Skeletal muscle cell (primary cell): ENCODE data around the gene GPR84.

ENCODE experiments used
- DNase-seq: peaks from one replicate; pipeline ENCODE4 v3.0.0-alpha.2; 2010; ENCODE audit warnings: low read depth
- H3K4me3 ChIP-seq: 2 replicates; pipeline ENCODE4 v1.5.1; 2011; ENCODE audit warnings: low read depth, mild to moderate bottlenecking, control low read depth, low read length, moderate library complexity

The GPR84 gene

DNA sequence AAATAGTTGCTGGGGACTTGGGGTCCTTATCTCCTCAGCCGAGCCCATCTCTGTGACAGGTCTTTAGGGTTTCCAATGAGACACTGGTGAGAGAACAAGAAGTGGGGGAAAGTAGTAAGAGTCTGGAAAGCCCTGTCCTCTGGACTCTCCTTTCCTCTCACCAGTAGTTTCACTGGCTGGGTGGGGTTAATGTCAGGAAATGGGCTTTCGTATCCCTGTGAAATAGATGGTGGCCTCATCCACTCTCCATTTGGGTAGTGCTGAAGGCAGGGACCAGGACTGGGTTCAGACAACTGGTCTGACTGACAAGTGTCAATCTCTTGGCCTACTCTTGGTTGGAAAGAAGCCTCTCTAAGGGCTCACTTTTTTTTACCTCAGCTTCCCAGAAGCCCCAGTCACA is 12.7 kb upstream of the GPR84 start:
- DNase-seq, result no peak

DNA sequence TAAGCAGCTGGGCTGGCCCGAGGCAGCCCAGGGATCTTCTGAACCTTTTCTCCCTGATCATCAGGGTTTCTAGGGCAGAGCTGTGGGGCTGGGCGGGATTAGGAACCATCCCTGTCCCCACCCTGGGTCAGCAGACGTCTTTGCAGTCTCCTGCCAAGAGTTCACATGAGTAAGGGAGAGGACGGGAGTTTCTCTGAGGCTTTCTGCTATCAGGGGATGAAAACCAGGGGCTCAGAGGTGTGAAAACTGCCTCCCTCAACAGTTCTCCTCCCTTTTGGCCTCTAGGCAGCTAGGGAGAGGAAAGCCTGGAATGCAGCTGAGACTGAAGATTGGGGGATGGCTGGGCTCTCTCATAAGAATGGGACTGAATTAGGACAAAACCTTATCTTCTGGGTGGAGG is 12.3 kb upstream of the GPR84 start:
- DNase-seq, result no peak
- no peak overlapping the region for H3K4me3 ChIP-seq

More for the DNA sequence above, 12.7 kb upstream of the GPR84 start:
- H3K4me3 ChIP-seq, result no peak overlapping the region

GRCh38 chr12:54375259-54375579 is 10.9 kb upstream of the GPR84 start:
- DNase-seq, result no peak
- H3K4me3 ChIP-seq, result no peak overlapping the region

- no peak overlapping the region for H3K4me3 ChIP-seq
Measured at GRCh38 chr12:54374562-54375258, 10.4 kb upstream of the GPR84 start.

GRCh38 chr12:54373649-54374561 is 9.6 kb upstream of the GPR84 start:
- DNase-seq, result no peak
- H3K4me3 ChIP-seq, result no peak overlapping the region

More at GRCh38 chr12:54374562-54375258, 10.4 kb upstream of the GPR84 start:
- DNase-seq, result no peak

DNA sequence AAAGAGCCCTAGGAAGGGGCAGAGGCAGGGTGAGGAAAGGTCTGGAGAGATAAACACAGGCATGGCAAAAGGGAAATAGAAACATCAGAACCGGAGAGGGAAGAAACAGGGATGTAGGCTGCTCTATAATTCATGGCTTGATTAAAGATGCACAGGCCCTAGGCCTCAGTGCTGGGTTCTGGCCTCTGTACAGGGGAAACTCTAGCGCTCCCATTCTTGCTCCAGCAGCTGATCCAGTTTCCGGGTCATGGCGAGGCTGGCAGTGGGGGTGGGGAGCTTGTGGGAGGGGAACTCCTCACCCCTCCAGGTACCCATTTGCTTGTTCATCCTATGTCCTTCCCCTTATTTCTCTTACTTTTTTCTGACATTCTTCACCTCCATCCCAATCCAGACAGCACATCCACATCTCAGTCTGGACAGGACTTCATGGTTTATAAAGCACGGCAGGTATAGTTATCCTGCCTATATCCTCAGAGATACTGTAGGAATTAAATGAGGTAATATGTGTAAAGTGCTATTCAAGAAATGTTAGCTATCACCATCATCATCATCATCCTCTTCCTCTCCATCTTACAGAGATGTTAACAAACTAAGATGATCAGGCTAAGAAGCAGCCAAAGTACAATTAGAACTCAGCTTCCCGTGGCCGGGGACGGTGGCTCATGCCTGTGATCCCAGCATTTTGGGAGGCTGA is 8.0 kb upstream of the GPR84 start:
- DNase-seq, result no peak
- H3K4me3 ChIP-seq, result no peak overlapping the region

DNA sequence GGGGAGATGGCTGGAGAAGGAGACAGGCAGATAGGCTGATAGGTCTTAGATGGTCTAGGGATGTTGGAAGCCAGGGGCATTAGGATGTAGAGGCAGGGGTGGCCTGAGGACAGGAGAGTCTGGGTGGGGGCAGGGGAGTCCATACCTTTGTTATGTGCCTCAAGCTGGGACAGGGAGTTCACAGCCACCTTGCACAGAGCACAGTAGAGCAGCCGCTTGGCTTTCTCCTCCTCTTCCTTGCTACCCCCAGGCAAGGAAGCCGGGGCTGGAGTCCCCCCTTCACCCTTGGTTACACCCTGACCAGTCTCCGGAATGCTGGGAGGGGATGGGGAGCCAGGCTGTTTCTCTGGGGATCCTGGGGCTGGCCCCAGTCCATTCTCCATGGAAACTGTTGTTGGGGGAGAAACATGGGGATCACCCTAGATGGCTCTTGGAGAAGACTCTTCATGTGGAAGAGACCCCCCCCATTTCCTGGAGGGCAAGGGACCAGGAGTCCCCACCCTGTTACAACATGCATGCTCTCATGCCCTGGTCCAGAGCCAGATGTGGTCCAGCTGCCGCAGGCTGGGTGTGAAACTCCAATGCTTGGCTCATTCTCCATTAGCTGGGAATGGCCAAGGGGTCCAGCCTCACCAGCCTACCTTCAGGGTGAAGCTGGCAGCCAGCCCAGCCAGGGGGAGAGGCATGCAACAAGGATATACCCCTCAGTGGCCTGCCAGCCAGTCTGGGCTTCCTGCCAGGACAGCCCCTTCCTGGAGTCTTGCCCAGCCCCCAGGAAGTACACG is 7.2 kb upstream of the GPR84 start:
- H3K4me3 ChIP-seq, result no peak overlapping the region

DNA sequence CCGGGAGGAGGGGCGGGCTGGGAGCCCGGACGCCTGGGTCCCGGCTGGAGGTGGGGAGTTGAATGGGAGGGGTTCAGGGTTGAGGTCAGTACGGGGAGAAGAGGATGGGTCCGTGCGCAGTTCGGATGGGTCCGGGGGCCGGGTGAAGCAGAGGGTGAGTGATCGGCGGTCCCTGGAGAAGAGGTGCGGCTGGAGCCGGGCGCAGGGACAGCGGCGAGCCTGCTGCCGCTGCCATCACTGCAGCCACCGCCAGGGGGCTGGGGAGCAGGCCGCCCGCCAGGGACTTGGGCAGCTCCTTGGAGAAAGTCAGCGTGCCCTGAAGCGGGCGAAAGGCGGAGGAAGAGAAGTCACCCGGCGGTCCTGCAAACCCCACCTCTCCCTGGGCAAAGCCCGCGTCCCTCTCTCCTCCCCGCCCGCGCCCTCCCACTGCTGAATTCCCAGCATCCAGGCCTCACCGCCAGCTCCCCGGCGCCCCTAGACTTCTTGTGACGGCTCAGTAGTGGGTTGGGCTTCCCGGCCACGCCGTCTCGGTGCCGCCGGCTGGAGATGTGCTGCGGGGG is 6.0 kb upstream of the GPR84 start:
- DNase-seq, result peak; percentile 56
- peak overlapping the region; percentile 31 for H3K4me3 ChIP-seq

More for the DNA sequence above, 7.2 kb upstream of the GPR84 start:
- no peak for DNase-seq

- DNase-seq, result no peak
- peak overlapping the region; percentile 31 for H3K4me3 ChIP-seq
Measured at GRCh38 chr12:54369597-54370131, 5.4 kb upstream of the GPR84 start.

DNA sequence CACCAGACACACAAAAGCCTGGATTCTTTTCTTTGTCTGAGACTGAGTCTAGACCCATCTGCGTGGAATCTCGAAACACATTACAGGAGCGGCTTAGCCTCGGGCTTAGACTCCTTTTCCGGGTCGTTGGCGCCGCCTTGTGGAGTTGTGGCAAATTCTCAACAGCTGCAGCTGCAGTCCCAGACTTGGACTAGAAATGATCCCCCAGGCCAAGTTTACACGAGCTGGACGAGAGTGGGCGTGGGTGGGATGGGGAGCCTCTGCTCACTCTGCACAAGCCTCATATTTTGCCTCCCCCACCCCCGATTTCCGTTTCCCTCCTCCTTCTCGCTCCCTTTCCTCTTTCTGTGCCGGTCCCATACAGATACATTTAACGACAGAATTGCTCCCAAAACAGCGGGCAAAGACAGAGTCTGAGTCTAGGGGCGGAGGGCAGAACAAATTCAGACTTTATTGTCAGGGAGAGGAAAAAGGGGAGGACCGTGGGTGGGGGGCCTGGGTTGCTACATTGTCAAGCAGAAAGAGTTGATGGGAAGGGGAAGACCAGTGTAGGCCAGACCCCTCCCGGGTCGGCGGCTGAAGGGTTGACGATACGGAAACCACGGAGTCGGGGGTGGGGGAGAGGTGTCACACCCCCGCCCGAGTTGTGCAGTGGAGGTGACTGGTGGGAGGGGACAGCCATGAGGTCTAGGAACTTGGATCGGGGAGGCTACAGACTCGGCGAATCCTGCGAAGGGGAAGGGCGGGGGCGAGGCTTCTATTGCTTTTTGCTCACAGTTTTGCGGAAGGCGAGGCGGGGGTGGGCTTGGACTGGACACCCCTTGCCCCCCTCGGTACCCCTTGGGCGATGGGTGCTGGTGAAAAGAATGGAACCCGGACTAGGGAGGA is 4.7 kb upstream of the GPR84 start:
- H3K4me3 ChIP-seq, result peak overlapping the region; percentile 6
- DNase-seq, result peak; percentile 57

- H3K4me3 ChIP-seq, result no peak overlapping the region
- DNase-seq, result no peak
Measured at GRCh38 chr12:54368025-54368708, 3.9 kb upstream of the GPR84 start.

DNA sequence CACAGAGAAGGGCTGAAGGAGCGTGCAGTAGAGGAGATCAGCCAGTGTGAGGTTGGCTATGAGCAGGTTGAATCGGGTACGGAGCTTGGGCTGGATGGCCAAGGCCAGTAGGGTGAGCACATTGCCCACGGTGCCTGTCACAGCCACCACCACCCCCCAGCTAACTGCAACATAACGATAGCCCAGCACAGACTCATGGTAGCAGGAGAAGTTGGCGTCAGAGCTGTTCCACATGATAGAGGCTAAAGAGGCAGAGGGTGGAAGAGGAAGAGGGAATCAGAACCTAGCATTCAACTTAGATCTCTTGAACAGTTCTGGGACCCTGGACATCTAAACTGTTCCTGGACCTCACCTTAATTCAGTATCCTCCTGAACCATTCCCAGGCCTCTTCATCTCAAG is 668 bp downstream of the GPR84 start:
- DNase-seq, result no peak

DNA sequence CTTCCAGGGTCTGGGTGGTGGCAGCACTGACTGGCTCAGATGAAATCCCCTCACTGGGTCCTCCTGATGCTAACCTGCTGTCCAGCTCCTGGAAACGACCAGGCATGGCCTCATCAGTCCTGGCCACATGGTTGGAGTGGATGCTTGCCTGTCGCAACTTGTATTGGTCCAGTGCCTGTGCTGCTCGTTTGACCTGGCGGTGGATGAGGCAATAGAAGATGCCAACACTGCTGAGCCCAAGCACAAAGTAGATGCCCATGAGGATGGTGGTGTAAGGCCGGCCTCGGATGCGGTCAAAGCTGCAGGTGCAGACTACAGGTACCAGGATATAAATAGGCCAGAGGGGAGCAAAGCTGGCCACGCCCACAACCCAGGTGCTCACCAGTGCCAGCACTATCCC is 1.2 kb downstream of the GPR84 start:
- H3K4me3 ChIP-seq, result no peak overlapping the region
- DNase-seq, result no peak

More for the DNA sequence above, 668 bp downstream of the GPR84 start:
- no peak overlapping the region for H3K4me3 ChIP-seq

DNA sequence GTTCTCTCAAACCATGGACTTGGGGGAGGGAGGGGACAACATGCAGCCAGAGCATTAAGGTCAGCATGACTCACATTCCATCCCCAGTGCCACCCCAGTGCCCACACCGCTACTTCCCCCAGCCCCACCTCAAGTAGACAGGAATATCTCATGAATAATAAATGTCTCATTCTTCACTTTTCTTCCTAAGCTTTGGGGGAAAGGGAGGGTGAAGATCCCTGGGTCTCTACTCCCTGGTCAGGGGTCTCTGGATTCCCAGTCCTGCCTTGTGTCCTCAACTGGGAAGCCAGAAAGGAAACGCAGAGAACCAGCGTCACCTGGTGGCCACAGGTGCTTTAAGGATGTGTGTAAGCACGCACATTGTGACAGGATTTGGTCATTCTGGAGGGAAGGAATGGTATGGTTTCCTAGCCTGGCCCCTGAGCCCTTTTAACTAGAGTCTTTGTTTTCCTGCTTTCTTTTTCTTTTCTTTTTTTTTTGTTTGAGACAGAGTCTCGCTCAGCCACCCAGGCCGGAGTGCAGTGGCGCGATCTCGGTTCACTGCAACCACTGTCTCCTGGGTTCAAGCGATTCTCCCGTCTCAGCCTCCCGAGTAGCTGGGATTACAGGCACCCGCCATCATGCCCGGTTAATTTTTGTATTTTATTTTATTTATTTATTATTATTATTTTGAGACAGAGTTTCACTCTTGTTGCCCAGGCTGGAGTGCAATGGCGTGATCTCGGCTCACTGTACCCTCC is 3.4 kb downstream of the GPR84 start:
- H3K4me3 ChIP-seq, result no peak overlapping the region
- no peak for DNase-seq

- H3K4me3 ChIP-seq, result peak overlapping the region; percentile 49
- DNase-seq, result no peak
Measured at GRCh38 chr12:54359762-54360351, 4.4 kb downstream of the GPR84 start.

DNA sequence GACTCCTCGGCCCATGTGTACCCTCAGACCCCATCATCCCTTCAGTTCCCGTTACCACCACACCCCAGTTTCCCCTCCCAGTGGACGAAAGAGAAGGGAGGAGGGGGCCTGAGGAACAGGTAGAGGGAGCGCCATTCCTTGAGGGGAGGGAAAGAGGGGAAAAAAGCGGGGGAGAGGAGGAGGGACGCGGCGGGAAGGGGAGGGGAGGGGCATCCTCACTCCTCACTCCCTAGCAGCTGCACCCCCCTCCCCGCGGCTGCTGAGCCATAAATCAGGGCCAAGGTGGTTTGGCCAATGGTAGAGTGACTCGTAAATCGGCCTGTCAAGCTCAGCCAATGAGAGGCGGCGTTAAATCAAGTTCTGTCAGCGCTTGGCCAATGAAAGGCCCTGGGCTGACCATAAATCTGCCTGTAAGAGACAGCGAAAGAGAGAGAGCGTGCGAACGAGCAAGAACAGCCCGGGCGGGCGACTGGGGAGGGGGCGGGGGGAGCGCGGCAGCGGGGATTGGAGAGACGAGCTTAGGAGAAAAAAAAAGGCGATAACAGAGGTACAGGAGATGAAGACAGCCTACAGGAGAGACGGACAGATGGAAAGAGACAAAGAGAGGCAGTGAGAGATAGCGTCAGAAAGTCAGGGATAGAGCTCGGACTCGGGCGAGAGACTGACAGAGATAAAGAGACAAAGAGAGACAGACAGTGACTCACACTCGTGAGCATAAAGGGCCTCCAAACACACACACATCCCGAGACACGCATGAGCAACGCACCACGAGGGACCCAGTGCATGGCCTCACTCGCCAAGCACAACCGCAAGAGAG is 5.1 kb downstream of the GPR84 start:
- DNase-seq, result peak; percentile 100
- peak overlapping the region; percentile 49 for H3K4me3 ChIP-seq
